Brain pericyte (primary cell): ENCODE measurements around the gene HOXD3.

Experiments
- DNase-seq: peaks from one replicate; pipeline ENCODE4 v3.0.0-alpha.2; 2012; ENCODE audit warnings: low read depth, low spot score

Gene HOXD3

DNA sequence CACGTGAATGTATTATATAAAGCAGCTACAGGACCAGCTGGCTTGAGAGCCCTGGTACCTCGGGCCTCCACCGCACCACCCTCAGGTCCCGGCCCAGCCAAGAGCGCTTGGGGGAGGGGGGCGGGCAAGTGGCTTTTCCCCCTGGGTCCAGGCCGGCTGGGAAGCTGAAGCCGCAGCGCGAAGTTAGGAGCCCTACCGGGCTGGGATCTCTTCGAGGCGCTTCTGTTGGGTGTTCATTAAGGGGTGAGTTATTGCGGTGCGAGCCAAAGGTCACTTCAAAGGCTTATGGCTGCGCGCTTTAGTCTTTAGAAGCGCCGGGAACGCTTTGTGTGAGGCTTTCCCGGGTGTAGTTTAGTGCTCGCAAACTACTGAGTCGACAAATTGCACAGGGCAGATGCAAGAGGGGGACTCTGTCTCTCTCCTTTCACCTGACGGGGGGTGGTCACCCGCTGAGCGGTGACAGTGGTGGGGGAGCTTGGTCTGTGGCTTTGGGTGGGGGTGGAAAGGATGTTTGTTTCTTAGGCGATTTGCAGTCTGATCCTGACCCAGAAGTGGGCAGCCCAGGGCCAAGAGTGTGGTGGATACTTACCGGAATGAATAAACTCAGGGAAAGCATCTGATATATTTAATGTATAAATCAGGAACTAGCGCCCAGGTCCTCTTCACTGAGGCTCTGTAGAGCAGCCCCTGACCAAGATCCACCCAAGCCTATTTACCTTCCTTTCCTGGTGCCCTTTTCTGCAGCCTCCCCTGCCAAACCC, 6.0 kb downstream of the HOXD3 start:
- no peak for DNase-seq

DNA sequence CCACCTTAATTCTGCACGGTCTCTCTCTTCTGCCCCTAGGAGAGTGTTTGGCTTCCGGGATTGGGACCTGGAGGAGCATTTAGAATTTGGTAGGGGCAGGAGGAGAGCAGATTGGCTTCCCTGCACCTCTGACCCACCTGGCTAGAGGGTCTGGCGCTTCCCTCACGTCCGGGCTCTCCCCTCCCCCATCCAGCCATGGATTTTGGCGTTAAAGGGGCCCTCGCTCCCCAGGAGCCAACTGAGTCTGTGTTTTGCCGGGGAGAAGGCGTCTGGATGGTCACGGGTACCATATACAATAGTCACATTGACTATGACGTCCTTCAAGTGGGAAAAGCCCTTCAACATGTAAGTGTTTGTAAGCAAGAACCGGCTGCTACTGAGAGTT, 6.6 kb downstream of the HOXD3 start:
- no peak for DNase-seq

DNA sequence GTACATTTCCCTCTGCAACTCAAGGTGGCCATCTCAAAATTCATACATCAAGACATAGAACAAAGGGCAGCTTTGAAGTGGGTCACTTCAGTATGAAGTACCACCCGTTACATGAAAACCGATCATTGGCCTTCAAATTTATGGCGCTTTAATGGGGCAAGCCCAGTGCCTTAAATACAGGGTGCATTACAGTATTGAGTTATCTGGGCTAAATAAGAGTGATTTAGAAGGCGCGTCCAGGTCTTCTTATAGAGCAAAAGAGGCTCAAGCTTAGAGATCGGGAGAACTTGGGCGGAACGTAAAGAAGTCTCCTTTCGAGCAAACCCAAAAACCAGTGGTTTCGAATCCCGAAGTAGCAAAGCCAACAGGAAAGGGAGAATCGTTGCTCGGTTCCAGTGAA, 7.1 kb downstream of the HOXD3 start:
- no peak for DNase-seq

DNA sequence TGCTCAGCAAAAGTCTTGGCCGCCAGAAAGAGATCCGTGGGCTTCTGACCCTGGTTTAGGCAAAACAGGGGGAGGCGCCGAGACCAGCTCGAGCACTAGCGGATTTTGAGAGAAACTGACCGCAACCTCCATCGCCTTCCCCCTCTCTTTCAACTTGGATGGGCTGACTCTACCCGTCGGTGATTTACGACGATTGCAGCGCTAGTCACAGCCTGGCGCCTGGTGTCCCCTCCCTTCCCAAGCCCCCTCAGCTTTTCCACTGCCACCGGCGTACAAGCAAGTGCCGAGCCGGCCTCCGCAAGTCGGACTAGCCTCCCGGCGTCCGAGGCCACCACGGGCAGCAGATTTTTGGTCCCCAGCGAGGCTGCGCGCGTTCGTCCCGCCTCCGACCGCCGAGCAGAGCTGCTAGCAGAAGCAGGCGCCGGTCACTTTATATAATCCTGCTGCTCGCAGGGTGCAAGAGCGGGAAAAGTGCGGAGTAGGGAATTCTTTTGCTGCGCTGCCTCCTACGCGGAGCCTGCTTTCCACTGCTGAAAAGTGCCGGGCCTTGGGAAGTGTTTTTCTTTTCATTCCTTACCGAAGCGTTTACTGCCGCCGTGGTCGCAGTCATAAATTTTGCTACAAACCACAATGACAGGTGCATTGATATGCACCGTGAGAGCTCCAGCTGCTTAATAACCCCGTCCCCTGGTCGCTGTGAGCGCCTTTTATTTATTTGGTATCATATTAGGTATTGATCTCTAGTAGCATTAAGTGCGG, 7.7 kb downstream of the HOXD3 start:
- DNase-seq = no peak

DNA sequence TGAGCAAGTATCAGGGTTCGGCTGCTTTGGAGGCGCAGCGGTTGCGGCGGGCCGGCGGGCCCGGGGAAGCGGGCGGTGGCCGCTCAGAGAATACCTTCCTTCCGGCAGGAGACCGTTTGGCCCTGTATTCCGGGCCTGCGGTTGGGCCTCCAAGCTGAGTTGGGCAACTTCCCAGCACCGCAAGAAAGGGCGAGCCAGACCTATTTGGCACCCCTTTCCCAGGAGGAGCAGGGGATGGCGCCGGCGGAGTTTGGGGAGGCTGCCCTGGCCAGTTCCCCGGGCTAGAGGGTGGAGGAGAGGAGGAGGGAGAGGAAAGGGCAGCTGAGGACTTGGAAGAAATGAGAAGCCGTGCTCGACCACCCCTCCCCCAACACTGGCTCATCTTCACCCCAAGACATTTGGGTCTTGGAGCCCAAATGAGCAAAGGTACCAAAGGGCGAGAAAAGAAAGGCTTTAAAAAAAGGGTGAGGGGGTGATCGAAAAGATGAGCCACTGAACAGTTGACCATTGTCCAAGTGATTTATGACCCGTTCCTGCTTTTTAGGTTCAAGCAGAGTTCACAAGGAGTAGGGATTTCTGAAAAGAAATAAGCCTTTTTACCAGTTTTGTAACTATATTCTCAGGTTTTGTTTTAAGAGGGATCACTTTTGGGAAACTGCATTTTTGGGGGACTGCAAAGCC, 8.4 kb downstream of the HOXD3 start:
- DNase-seq = no peak

DNA sequence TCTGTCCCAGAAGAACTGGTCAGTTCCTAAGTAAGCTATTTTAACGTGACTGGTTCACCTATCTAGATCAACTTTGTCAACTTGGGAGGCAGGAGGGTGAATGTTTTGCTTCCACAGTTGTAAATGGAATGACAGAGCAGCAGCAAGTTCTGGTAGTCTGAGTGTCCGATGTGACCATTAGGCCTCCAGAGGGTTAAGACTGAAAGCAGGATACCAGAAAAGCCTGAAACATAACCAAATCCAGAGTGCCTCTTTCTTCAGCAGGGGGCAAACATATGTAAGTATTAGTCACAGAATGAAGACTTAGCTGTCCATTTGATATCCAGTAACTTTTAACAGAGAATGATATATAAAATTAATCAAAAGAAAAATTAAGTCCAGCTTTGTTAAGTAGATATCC, 9.2 kb downstream of the HOXD3 start:
- DNase-seq = no peak

DNA sequence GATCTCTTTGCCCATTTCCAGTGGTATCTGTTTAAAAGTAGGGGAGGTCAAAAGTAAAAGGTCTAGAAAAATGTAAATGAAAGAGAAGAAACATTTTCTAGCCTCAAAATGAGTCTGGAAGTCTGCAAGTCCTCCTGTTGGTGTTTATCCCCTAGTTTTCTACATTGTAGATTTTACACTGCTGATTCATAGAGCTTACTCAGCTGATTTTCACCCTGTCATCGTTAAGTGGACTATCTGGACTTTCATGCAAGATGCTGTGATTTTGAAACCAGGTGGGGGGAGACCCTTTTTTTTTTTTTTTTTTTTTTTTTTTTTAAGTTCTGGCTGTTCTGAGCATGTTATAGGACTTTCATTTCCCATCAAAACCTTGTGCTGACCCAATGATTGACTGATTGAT, 10.3 kb downstream of the HOXD3 start:
- DNase-seq = no peak

DNA sequence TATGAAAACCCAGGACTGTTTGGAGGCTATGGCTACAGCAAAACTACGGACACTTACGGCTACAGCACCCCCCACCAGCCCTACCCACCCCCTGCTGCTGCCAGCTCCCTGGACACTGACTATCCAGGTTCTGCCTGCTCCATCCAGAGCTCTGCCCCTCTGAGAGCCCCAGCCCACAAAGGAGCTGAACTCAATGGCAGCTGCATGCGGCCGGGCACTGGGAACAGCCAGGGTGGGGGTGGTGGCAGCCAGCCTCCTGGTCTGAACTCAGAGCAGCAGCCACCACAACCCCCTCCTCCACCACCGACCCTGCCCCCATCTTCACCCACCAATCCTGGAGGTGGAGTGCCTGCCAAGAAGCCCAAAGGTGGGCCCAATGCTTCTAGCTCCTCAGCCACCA, 12.1 kb downstream of the HOXD3 start:
- DNase-seq = no peak

DNA sequence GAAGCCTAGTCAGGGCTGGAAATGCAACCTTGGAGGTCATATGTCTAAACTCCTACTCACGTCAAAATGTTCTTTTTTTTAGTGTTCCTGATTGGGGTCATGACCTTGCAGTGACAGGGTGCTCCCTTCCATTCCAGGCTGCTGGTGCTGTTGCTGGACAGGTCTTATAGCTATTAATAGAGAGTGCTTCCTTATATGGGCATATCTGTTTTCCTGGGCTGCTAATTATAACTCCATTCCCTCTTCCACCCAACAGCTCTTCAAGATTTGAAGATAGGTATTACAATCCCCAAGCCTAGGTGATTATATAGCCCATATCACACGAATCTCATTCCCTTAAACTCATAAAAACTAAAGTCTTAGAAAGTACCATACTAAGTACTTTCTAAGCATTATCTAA, 12.6 kb downstream of the HOXD3 start:
- no peak for DNase-seq

DNA sequence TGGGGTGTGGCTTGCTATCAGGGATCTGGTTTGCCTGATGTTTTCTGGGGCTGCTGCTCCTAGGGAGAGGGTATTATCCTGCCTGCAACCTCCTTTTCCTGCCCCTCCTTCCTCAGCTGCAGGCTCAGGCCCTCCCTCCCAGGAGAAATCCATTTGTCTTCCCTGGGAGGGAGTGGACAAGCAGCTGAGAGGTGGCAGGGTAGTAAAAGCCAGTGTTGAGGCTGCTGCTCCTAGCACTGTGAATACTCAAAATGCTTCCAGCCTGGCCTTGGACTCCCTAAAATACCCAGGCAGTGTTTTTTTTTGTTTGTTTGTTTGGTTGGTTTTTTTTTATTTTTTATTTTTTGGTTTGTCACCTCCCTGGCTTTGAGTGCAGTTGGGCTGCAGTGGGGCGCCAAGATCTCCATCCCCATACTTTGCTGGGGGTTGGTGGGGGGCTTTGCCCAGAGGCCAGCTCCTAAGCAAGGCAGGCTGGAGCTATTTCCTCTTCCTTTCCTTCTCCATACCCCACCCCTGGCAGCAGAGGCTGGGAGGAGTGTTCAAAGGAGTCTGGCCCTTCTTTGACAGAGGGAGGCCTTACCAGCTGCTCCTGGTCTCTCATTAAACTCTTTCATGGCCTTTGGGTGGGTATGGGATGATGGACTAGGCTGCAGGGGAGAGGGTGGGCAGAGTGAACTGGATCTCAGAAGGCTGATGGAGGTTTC, 13.6 kb downstream of the HOXD3 start:
- DNase-seq = no peak

DNA sequence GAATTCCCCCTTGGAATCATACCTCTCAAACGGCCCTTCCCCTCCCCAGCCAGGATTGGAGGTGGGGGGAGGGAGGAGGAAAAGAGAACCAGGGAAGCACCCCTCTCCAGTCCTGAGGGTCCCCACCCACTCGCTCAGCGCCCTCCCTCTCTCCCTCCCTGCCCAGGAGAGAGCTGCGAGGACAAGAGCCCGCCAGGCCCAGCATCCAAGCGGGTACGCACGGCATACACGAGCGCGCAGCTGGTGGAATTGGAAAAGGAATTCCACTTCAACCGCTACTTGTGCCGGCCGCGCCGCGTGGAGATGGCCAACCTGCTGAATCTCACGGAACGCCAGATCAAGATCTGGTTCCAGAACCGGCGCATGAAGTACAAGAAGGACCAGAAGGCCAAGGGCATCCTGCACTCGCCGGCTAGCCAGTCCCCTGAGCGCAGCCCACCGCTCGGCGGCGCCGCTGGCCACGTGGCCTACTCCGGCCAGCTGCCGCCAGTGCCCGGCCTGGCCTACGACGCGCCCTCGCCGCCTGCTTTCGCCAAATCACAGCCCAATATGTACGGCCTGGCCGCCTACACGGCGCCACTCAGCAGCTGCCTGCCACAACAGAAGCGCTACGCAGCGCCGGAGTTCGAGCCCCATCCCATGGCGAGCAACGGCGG, 14.4 kb downstream of the HOXD3 start:
- DNase-seq = no peak

DNA sequence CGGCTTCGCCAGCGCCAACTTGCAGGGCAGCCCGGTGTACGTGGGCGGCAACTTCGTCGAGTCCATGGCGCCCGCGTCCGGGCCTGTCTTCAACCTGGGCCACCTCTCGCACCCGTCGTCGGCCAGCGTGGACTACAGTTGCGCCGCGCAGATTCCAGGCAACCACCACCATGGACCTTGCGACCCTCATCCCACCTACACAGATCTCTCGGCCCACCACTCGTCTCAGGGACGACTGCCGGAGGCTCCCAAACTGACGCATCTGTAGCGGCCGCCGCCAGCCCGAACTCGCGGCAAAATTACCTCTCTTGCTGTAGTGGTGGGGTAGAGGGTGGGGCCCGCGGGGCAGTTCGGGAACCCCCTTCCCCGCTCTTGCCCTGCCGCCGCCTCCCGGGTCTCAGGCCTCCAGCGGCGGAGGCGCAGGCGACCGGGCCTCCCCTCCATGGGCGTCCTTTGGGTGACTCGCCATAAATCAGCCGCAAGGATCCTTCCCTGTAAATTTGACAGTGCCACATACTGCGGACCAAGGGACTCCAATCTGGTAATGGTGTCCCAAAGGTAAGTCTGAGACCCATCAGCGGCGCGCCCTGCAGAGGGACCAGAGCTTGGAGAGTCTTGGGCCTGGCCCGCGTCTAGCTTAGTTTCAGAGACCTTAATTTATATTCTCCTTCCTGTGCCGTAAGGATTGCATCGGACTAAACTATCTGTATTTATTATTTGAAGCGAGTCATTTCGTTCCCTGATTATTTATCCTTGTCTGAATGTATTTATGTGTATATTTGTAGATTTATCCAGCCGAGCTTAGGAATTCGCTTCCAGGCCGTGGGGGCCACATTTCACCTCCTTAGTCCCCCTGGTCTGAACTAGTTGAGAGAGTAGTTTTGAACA, 15.1 kb downstream of the HOXD3 start:
- DNase-seq = no peak

DNA sequence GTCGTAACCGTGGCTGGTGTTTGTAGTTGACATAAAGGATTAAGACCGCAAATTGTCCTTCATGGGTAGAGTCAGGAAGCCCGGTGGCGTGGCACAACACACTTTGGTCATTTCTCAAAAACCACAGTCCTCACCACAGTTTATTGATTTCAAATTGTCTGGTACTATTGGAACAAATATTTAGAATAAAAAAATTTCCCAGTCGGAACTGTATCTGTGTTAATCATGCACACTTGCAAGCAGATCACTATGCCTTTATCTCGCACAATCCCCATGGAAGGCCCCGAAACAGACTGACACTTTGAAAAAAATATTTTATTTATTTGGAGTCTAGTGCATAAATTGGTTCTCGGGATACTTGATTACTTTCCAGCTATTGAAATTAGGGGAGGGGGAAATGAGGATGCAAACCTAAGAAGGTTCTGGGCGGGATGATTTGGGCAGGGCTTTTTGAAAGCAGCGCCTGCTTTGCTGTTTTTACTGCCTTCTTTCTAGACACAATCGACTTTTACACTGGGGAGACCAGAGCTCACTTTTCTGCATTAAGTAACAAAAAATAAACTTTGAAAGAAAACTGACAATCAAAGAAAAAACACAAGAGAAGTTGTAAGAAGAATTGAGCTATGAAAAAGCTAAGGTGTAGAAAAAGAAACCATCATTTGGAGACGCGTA, 15.9 kb downstream of the HOXD3 start:
- DNase-seq = no peak

DNA sequence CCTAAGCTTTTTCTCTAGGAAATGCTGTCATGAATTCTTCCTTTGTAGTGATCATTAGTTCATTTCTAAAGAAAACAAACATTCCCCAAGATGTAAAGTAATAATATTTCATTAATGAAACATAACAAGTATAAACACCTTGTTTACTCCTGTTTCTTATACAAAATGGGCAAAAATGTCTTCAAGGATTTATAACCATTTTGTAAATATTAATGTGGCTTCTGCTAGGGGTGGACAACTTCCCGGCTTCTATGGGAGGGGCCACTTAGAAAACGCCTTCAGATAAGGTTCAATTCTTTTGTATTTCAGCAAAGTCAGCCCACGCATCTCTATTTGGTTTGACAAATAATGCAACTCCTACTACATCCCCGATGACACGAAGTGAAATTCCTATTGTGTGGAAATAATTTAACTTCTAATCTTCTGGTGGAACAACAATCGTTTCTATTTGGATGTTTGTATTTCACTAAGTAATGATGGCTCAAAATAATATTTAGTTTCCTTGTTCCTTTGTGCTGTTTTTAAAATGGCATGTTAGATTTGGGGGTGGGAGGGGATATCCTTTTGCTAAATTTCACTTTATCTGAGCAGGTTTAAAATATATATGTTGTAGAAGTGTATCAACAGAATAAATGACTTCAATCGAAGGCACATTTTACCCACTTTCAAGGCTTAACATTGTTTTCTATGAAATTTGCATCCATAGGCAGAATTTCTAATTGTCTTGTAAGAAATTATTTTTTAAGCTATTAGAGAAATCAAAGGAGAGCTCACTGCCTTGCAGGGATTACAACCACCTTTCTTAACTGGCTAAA, 16.7 kb downstream of the HOXD3 start:
- no peak for DNase-seq

DNA sequence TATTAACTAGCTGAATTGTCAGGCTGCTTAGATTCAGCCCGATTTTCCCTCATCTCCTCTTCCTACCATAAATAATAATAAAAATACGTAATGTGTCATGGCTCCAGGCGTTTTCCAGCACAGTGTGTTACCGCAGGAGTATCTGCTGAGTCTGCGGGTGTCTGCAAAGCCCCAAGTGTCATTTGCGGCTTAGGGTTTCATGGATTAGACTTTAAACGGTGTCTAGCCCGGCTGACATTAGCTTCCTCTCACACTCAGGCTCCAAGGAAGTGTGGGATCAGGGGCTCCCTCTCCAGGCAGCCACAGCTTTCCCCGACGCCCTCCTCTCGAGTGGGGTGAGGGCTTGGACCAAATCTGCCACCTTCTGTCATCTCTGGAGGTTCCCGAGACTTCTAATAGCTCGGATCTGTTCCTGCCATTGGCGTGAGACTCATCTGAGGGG, 17.3 kb downstream of the HOXD3 start:
- DNase-seq = no peak

DNA sequence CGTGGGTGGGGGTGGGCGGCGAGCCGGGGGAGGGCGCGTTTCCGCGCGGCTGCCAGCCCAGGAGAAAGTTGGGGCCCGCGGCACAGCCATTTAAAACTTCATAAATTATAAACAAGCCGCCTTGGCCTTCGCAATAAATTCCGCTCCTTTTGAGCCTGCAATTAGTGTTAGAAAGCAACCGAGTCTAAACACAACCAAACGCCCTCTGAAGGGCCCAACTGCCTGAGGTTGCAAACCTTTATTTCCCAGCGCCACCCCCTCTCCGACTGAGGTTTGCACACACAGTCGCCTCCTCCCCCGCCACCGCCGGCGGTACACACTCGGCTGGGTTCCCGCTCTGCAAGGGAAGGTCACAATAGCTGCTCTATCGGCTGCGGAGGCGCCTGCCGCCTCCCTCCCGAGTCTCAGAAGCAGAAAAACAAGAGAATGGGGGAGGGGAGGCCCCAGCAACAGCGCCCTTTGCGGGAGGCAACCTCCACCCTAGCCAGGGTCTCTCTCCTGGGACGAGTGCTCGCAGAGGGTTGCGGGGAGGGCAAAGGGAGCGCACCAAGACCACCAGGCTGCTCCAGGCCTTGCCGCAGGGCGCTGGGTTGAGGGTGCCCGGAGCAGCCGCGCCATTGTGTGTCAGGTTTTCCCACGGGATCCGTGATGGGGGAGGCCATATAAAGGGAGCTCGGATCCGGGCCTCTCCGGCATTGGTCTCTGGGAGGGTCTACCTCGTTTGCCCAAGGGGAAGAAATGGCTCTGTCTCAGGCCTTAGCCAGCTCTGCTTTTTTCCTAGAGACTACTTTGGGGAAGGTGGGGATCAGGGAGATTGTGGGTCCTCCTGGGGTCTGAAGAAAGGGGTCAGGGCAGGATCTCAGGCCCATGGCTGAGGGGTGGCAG, 18.0 kb downstream of the HOXD3 start:
- no peak for DNase-seq

DNA sequence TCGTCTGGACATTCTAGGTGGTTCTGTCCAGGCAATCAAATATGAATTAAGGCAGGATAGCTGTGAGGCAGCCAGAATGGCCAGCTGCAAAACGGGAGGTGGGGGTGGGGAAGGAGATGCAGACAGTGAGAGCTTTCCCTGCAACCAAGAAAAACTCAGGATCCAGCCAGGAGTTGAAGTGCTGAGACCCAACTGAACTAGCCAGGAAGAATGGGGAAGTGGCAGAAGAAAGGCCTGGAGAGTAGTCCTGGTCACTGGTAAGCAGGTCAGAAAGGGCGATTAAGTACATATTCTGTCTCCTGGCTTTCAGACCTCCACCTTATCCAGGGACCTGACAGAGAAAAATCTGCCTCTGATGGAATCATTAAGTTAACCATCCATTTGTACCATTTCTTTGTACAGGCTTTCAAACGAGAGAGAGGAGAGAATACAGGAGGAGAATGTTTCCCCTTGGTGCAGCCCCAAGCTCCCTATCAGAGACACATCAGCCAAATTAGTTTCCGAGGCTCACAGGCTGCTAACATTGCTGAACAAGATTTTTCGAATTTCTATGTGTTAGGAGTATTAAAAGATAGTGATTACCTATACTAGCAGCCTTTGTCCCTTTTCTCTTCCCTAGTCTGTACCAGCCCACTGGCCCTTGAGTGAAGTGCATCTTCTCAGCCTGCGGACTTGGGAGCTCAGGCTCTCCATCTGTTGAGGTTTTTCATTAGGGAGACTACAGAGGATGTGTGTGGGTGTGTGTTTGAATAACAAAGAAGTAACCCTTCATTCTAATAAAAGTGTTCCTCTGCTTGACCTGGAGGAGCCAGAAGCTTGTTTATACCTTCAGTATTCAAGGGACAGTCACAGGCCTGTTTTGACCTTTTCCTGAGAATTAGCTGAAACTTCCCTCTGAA, 18.9 kb downstream of the HOXD3 start:
- no peak for DNase-seq
